HepG2 (cell line): ENCODE results near the gene FAM171A2. TPM values are rescaled to one million over a fixed set of nuclear protein-coding genes. Genes with fewer than 3 reads are reported as not detected.
A peak's percentile ranks its signal among the peaks of the same experiment; 100 is the strongest.

Experiments used
- AKNA ChIP-seq: sonication (generic); formaldehyde crosslinking; IDR thresholded peaks from 2 replicates; pipeline ENCODE4 v1.4.0; 2020; ENCODE audit warnings: missing genetic modification reagents, borderline replicate concordance
- ARID5B ChIP-seq: IDR thresholded peaks from 2 replicates; pipeline ENCODE4 v1.4.0; 2020; ENCODE audit warnings: mild to moderate bottlenecking, missing genetic modification reagents
- DRAP1 ChIP-seq: IDR thresholded peaks from 2 replicates; pipeline ENCODE4 v1.6.1; 2016; ENCODE audit warnings: missing genetic modification reagents, missing compliant biosample characterization
- HIVEP1 ChIP-seq: sonication (generic); formaldehyde crosslinking; IDR thresholded peaks from 2 replicates; pipeline ENCODE4 v1.4.0; 2020; ENCODE audit warnings: mild to moderate bottlenecking, missing genetic modification reagents
- NFIC ChIP-seq: IDR thresholded peaks from 2 replicates; pipeline ENCODE4 v1.6.1; 2012; ENCODE audit warnings: mild to moderate bottlenecking, low read length, inconsistent platforms
- NFYC ChIP-seq: IDR thresholded peaks from 2 replicates; pipeline ENCODE4 v1.6.1; 2016; ENCODE audit warnings: missing genetic modification reagents, missing compliant biosample characterization
- PAXIP1 ChIP-seq: sonication (generic); formaldehyde crosslinking; conservative IDR thresholded peaks from 2 replicates; pipeline ENCODE4 v1.4.0; 2020; ENCODE audit warnings: mild to moderate bottlenecking, missing genetic modification reagents, moderate library complexity
- RAD21 ChIP-seq: fragments of 450-650 bp; formaldehyde crosslinking; IDR thresholded peaks from 2 replicates; pipeline ENCODE4 v1.5.0; 2020; ENCODE audit warnings: mild to moderate bottlenecking
- RXRB ChIP-seq: IDR thresholded peaks from 2 replicates; pipeline ENCODE4 v1.6.1; 2016; ENCODE audit warnings: borderline replicate concordance, missing genetic modification reagents, missing compliant biosample characterization
- SKI ChIP-seq: fragments of 450-650 bp; IDR thresholded peaks from one replicate; pipeline ENCODE4 v1.6.1; 2018; ENCODE audit warnings: mild to moderate bottlenecking; ENCODE audit not compliant: partially characterized antibody
- ZBTB21 ChIP-seq: sonication (generic); formaldehyde crosslinking; IDR thresholded peaks from 2 replicates; pipeline ENCODE4 v1.4.0; 2020; ENCODE audit warnings: missing genetic modification reagents
- ZFP62 ChIP-seq: sonication (generic); formaldehyde crosslinking; IDR thresholded peaks from 2 replicates; pipeline ENCODE4 v1.4.0; 2020; ENCODE audit warnings: missing genetic modification reagents
- ZNF138 ChIP-seq: sonication (generic); formaldehyde crosslinking; IDR thresholded peaks from 2 replicates; pipeline ENCODE4 v1.5.0; 2020; ENCODE audit warnings: mild to moderate bottlenecking, low read depth, missing genetic modification reagents
- ZNF232 ChIP-seq: sonication (generic); formaldehyde crosslinking; IDR thresholded peaks from 2 replicates; pipeline ENCODE4 v1.4.0; 2020; ENCODE audit warnings: missing genetic modification reagents, borderline replicate concordance
- ZNF263 ChIP-seq: sonication (generic); formaldehyde crosslinking; IDR thresholded peaks from 2 replicates; pipeline ENCODE4 v1.4.0; 2020; ENCODE audit warnings: missing genetic modification reagents
- ZNF652 ChIP-seq: IDR thresholded peaks from 2 replicates; pipeline ENCODE4 v1.6.1; 2016; ENCODE audit warnings: low read depth, borderline replicate concordance
- polyA plus RNA-seq, 8 experiments: library from polyadenylated mRNA; depleted of rRNA in 3 of 8; stranded (reverse) in 7 of 8; unstranded in 1 of 8; fragments of >200 nt; fragmentation: Illumina TruSeq in 4 of 8; extraction: Trizol in 4 of 8; gene quantifications; 2 replicates each; pipeline versions ENCODE4 v1.2.1 to v1.2.3, GENCODE V29; 2011 to 2016; ENCODE audit warnings: low read depth in 4 of 8, missing spikeins in 1 of 8, mixed read lengths in 1 of 8; ENCODE audit not compliant: insufficient read depth in 1 of 8
- total RNA-seq, 5 experiments: library from RNA; depleted of rRNA; stranded (reverse); fragments of >200 nt; fragmentation: Illumina TruSeq; extraction: Trizol; gene quantifications; 2 replicates each; pipeline ENCODE4 v1.2.3, GENCODE V29; 2016; ENCODE audit warnings: low read depth in 1 of 5

Gene FAM171A2
- total and polyA plus RNA-seq, 2 of the 13 experiments (the other 11 are each of a cell fraction or from before 2014, with no cell fraction given): 1.8 to 3.6 TPM

- TF ChIP-seq ARID5B: peak; percentile 60; the same call in 1 of the 2 replicates
- TF ChIP-seq ZBTB21 (CRISPR knock-in tag): no peak
- peak; percentile 98 for TF ChIP-seq HIVEP1 (CRISPR knock-in tag)
- peak; percentile 58 for TF ChIP-seq NFYC
- no peak for TF ChIP-seq ZNF232 (CRISPR knock-in tag)
- no peak for TF ChIP-seq AKNA (CRISPR knock-in tag)
- TF ChIP-seq ZNF263 (CRISPR knock-in tag): no peak
- no peak for TF ChIP-seq NFIC
- peak; percentile 45; the same call in 1 of the 2 replicates for TF ChIP-seq DRAP1 (CRISPR knock-in tag)
- TF ChIP-seq RAD21: no peak
- TF ChIP-seq ZNF138: no peak
- peak; percentile 39; the same call in 1 of the 2 replicates for TF ChIP-seq RXRB (CRISPR knock-in tag)
- TF ChIP-seq ZNF652 (CRISPR knock-in tag): no peak
- peak; percentile 52 for TF ChIP-seq PAXIP1 (CRISPR knock-in tag)
- no peak for TF ChIP-seq SKI
- TF ChIP-seq ZFP62 (CRISPR knock-in tag): no peak
Measured at GRCh38 chr17:44374306-44375195, 10.9 kb upstream of the FAM171A2 start (continued).
